ENCODE measurements around the gene MAFG.

GRCh38 chr17:81889602-81890001 is 37.9 kb downstream of the MAFG start:
- TF ChIP-seq CTCF (IDR thresholded peaks at IDR 0.05), result no peak
- TF ChIP-seq POLR2A (IDR thresholded peaks at IDR 0.05), result no peak
